Muscle of leg (tissue), 11 donors: ENCODE data around the gene RAPGEF5. TPM values are rescaled to one million over a fixed set of nuclear protein-coding genes. Genes with fewer than 3 reads are reported as not detected.
"Not testable (repeated sequence)": the region's sequence is repeated elsewhere in the genome, so short reads cannot be mapped to it uniquely, and the experiment has no call there.

Source experiments
- DNase-seq: peaks from one replicate; pipeline ENCODE4 v3.0.0; 2013
- H3K27ac ChIP-seq: one replicate; pipeline ENCODE4 v1.5.1; 2013; ENCODE audit warnings: mild to moderate bottlenecking, low read length, control low read depth
- H3K27me3 ChIP-seq: one replicate; pipeline ENCODE4 v1.6.1; 2013; ENCODE audit warnings: low read length; ENCODE audit not compliant: control insufficient read depth, insufficient read depth
- H3K36me3 ChIP-seq: one replicate; pipeline ENCODE4 v1.6.1; 2013; ENCODE audit warnings: low read length; ENCODE audit not compliant: control insufficient read depth, insufficient read depth
- H3K4me1 ChIP-seq: one replicate; pipeline ENCODE4 v1.6.1; 2013; ENCODE audit warnings: low read length; ENCODE audit not compliant: control insufficient read depth, insufficient read depth
- H3K4me3 ChIP-seq: one replicate; pipeline ENCODE4 v1.5.1; 2013; ENCODE audit warnings: low read length, control low read depth
- H3K9me3 ChIP-seq: replicated peaks from 2 replicates; pipeline ENCODE4 v1.6.1; 2013; ENCODE audit warnings: low read depth, low read length; ENCODE audit not compliant: control insufficient read depth
- whole genome bisulfite sequencing: methylation state at CpG from one replicate; pipeline ENCODE4 v1.1.5; 2013; ENCODE audit warnings: missing lambda C conversion rate; ENCODE audit not compliant: insufficient coverage; 5-methylcytosine and 5-hydroxymethylcytosine counted together
- polyA plus RNA-seq, 8 donors: library from polyadenylated mRNA; unstranded; fragments of 120-200 nt; gene quantifications; one replicate each; pipeline versions ENCODE4 v1.2.1 to v1.2.3, GENCODE V29; 2013; ENCODE audit warnings: inconsistent platforms in 1 of 8, low replicate concordance in 1 of 8; ENCODE audit not compliant: insufficient read length in 8 of 8, insufficient read depth in 1 of 8
- total RNA-seq: library from RNA; stranded (reverse); fragments of 120-200 nt; gene quantifications from one replicate; pipeline ENCODE4 v1.2.4, GENCODE V29; 2013

The RAPGEF5 gene
- total and polyA plus RNA-seq, 9 donors, result 11.2 to 21.8 (median 13.5) TPM

DNA sequence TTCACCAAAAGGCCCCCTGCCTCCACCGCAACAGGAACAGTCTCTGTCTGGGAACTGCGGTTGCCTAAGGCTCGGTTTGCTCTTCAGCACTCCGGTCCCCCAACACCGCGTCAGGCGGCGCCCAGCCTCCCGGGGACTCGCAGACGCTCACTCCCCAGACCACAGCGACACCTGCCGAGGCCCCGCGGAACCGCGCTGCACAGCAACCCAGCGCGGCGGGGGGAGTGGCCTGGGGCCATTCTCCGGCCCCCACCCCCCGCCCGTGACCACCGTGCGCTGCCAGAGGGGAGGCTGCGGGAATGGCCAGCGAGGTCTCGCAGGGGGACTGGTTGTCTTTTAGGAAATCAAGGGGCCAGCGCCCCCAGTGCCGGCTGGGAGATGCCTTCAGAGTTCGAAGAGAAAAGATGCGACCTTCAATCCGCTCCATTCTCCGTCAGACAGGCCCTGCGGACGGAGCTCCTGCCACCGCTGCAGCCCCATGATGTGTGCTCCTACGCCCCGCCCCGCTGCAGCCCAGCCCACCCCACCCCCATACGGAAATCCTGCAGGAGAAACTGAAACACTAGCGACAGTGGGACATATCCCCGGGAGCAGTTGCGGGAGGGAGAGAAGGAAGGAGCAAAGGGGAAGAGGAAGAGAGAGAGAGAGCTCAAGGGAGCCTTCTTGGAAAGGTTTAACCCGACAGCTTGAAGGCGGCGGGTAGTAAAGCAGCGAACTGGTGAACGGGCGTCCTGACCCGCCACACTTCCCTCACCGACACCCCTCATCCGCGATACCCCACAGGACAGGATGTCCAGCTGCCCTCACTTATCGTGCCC is 273.9 kb downstream of the RAPGEF5 start:
- peak; percentile 94 for DNase-seq
- Histone ChIP-seq H3K4me1 (peaks cover 20% of the 10 kb centered on the region), H3K27ac (peak overlapping the region; percentile 94), H3K9me3 (no peaks in the 10 kb centered on the region), H3K36me3 (no peaks in the 10 kb centered on the region), H3K4me3 (peak overlapping the region; percentile 73), H3K27me3 (no peaks in the 10 kb centered on the region)
- WGBS, result under 1% methylated on average over 40 of the region's 55 CpGs

DNA sequence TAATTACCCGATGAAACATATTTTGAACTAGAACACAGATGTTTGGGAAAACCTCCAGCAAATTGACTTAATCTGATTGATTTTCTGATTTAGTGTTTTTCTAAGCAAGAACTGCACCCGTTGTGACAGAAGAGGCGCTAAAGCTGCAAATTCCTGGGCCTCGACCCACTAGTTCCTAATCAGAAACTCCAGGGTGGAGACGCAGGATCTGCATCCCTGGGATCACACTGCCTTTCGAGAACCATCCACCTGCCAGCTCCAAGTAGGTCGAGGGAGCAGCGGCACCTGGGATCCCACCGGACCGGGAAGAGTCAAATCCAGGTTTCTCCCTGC is 274.4 kb downstream of the RAPGEF5 start:
- Histone ChIP-seq H3K27me3 (no peaks in the 10 kb centered on the region), H3K4me1 (peaks cover 16% of the 10 kb centered on the region), H3K9me3 (no peaks in the 10 kb centered on the region), H3K27ac (peak overlapping the region; percentile 94), H3K4me3 (peak overlapping the region; percentile 73), H3K36me3 (no peaks in the 10 kb centered on the region)
- WGBS, result 0% methylated on average over 9 of the region's 10 CpGs
- DNase-seq, result no peak

DNA sequence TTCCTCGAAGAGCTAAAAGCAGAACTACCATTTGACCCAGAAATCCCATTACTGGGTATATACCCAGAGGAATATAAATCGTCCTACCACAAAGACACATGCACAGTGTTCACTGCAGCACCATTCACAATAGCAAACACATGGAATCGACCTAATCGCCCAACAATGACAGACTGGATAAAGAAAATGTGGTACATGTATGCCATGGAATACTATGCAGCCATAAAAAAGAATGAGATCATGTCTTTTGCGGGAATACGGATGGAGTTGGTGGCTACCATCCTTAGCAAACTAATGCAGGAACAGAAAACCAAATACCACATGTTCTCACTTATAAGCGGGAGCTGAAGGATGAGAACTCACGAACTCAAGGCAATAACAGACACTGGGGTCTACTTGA is 276.7 kb downstream of the RAPGEF5 start:
- not testable (repeated sequence) for H3K27me3 ChIP-seq, DNase-seq, H3K4me3 ChIP-seq, H3K27ac ChIP-seq, H3K36me3 ChIP-seq, H3K9me3 ChIP-seq
- peaks cover 16% of the 10 kb centered on the region for H3K4me1 ChIP-seq
- no CpG with 5 or more reads among the region's 8 CpGs for WGBS

DNA sequence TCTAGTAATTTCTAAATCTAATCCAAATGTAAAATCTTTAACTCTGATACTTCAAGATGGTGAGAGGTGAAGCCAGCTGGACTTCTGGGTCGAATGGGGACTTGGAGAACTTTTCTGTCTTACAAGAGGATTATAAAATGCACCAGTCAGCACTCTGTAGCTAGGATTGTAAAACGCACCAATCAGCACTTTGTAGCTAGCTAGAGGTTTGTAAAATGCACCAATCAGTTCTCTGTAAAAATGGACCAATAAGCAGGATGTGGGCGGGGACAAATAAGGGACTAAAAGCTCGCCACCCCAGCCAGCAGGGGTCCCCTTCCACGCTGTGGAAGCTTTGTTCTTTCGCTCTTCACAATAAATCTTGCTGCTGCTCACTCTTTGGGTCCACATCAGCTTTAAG is 278.1 kb downstream of the RAPGEF5 start:
- H3K27ac ChIP-seq, result not testable (repeated sequence)

DNA sequence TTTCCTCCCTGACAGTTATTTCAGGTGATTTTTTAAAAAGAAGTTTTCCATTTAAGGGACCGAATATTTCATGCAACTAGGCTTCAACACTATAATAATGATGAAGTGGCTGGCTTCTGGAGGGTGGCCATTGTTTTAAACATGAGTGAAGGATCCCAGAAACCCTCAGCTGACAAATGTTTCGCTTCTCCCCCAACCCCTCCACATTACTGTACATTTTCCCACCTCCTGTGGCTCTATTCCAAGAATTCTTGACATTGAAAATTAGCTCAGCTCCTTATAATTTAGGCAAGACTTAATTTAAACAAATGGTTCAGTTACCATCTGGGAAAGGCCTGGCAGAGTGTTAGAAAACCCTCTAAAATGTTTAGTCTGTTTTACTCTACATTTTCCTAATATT is 281.4 kb downstream of the RAPGEF5 start:
- no peaks in the 10 kb centered on the region for H3K27me3 ChIP-seq
- DNase-seq, result no peak
- peaks cover 4% of the 10 kb centered on the region for H3K4me1 ChIP-seq
- H3K9me3 ChIP-seq, result no peaks in the 10 kb centered on the region
- H3K27ac ChIP-seq, result no peak overlapping the region
- H3K36me3 ChIP-seq, result no peaks in the 10 kb centered on the region
- 71% methylated on average over 1 of the region's 2 CpGs for WGBS
- H3K4me3 ChIP-seq, result no peak overlapping the region

More for the DNA sequence above, 278.1 kb downstream of the RAPGEF5 start:
- H3K4me1 ChIP-seq, result peaks cover 18% of the 10 kb centered on the region
- not testable (repeated sequence) for H3K36me3 ChIP-seq, H3K27me3 ChIP-seq, H3K4me3 ChIP-seq, H3K9me3 ChIP-seq, DNase-seq
- WGBS, result 89% methylated on average over 6 of the region's 6 CpGs

DNA sequence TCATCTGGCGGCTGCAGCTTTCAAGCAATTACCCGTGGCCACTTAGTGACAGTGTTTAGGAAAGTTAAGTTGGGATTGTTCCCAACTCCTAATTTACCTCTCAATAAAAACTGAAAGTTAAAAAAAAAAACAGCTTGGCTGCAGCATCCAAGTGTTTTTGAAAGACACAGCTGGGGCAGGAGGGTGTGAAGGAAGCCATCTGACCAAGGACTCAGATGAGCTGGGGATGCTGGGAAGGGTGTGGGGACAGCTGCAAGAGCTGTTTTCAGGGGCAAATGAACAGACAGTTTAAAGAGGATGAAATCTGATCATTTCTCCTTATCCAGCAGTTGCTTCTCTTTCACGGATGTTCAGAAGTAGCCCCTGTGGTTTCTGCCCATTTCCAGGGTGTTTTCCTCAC is 282.1 kb downstream of the RAPGEF5 start:
- no peak overlapping the region for H3K4me3 ChIP-seq
- H3K4me1 ChIP-seq, result peaks cover 4% of the 10 kb centered on the region
- no CpG with 5 or more reads among the region's 3 CpGs for WGBS
- H3K27ac ChIP-seq, result no peak overlapping the region
- peak; percentile 65 for DNase-seq
- H3K27me3 ChIP-seq, result no peaks in the 10 kb centered on the region
- no peaks in the 10 kb centered on the region for H3K9me3 ChIP-seq
- H3K36me3 ChIP-seq, result no peaks in the 10 kb centered on the region

Other genes starting within 250 kb of the RAPGEF5 start
- 3.1 TPM for gene STEAP1B, start 143.0 kb upstream of the RAPGEF5 start, total RNA-seq
- gene STEAP1B, start 143.0 kb upstream of the RAPGEF5 start, polyA plus RNA-seq, result 1 to 10 TPM; 2.2 to 3.2 (median 2.3) TPM